K562 (cell line): ENCODE results near the gene LYRM1. TPM values are rescaled to one million over a fixed set of nuclear protein-coding genes. Genes with fewer than 3 reads are reported as not detected.

Experiments used
- ELF4 ChIP-seq: fragments of 450-650 bp; formaldehyde crosslinking; IDR thresholded peaks from 2 replicates; pipeline ENCODE4 v1.4.0; 2022; ENCODE audit warnings: missing genetic modification characterization
- FOXA3 ChIP-seq, 2 experiments: fragments of 450-650 bp in 1 of 2; sonication (generic) in 1 of 2; formaldehyde crosslinking; IDR thresholded peaks in 1 of 2; conservative IDR thresholded peaks in 1 of 2; 2 replicates each; pipeline versions ENCODE4 v1.4.0 to v1.8.0; 2020 to 2022; ENCODE audit warnings: mild to moderate bottlenecking in 2 of 2, missing genetic modification reagents in 1 of 2
- GTF2F1 ChIP-seq: IDR thresholded peaks from 2 replicates; pipeline ENCODE4 v1.6.1; 2011; ENCODE audit warnings: low read depth, low read length, improper control_type of control experiment
- HDAC2 ChIP-seq: fragments of 450-650 bp; IDR thresholded peaks from 2 replicates; pipeline ENCODE4 v1.6.1; 2016; ENCODE audit warnings: mild to moderate bottlenecking
- LCOR ChIP-seq: sonication (generic); formaldehyde crosslinking; IDR thresholded peaks from 2 replicates; pipeline ENCODE4 v1.8.0; 2022; ENCODE audit warnings: mild to moderate bottlenecking, missing genetic modification reagents
- SP1 ChIP-seq: sonication (generic); formaldehyde crosslinking; IDR thresholded peaks from 2 replicates; pipeline ENCODE4 v1.8.1; 2022; ENCODE audit warnings: mild to moderate bottlenecking, missing genetic modification reagents
- TAL1 ChIP-seq: fragments of 450-650 bp; IDR thresholded peaks from 2 replicates; pipeline ENCODE4 v1.6.1; 2016; ENCODE audit warnings: mild to moderate bottlenecking
- TCF7L2 ChIP-seq: fragments of 150-350 bp; IDR thresholded peaks from 2 replicates; pipeline ENCODE4 v1.6.1; 2016; ENCODE audit warnings: low read depth, mild to moderate bottlenecking, low read length, moderate library complexity
- TFAM ChIP-seq: fragments of 250-450 bp; sonication (Bioruptor Pico); conservative IDR thresholded peaks from 2 replicates; pipeline ENCODE4 v1.5.0; 2021; ENCODE audit warnings: mild to moderate bottlenecking, moderate library complexity
- TOE1 ChIP-seq, 2 experiments: fragments of 450-650 bp in 1 of 2; sonication (generic) in 1 of 2; formaldehyde crosslinking in 1 of 2; IDR thresholded peaks; 2 replicates each; pipeline versions ENCODE4 v1.7.1 to v1.8.0; 2016 to 2022; ENCODE audit warnings: borderline replicate concordance in 2 of 2, mild to moderate bottlenecking in 2 of 2, antibody characterized with exemption in 1 of 2, inconsistent platforms in 1 of 2, low read depth in 1 of 2, missing genetic modification reagents in 1 of 2, moderate library complexity in 1 of 2
- U2AF2 ChIP-seq: fragments of 200-400 bp; formaldehyde crosslinking; optimal IDR thresholded peaks from 2 replicates; pipeline ENCODE3; 2017; ENCODE audit warnings: low read depth, mild to moderate bottlenecking, low read length
- ZBTB17 ChIP-seq: fragments of 450-650 bp; formaldehyde crosslinking; IDR thresholded peaks from 2 replicates; pipeline ENCODE4 v1.4.0; 2020; ENCODE audit warnings: mild to moderate bottlenecking
- ZKSCAN1 ChIP-seq: fragments of 150-350 bp; IDR thresholded peaks from 2 replicates; pipeline ENCODE4 v1.6.1; 2016; ENCODE audit warnings: low read depth, low read length
- ZNF23 ChIP-seq: fragments of 250-450 bp; sonication (Bioruptor Pico); IDR thresholded peaks from 2 replicates; pipeline ENCODE4 v1.4.0; 2020; ENCODE audit warnings: mild to moderate bottlenecking
- ZNF586 ChIP-seq: fragments of 450-650 bp; formaldehyde crosslinking; conservative IDR thresholded peaks from 2 replicates; pipeline ENCODE4 v1.4.0; 2020; ENCODE audit warnings: mild to moderate bottlenecking, moderate library complexity
- ZNF717 ChIP-seq: fragments of 250-450 bp; sonication (Bioruptor Pico); IDR thresholded peaks from 2 replicates; pipeline ENCODE4 v1.5.0; 2021
- polyA plus RNA-seq, 8 experiments: library from polyadenylated mRNA; depleted of rRNA in 4 of 8; stranded (reverse) in 5 of 8; unstranded in 3 of 8; fragments of >200 nt; fragmentation: Nextera tagmentation in 2 of 8; fragmentation: Illumina TruSeq in 1 of 8; extraction: Ambion mirVana in 2 of 8; extraction: Trizol in 1 of 8; gene quantifications; 2 replicates each; pipeline versions ENCODE4 v1.2.1 to v1.2.3, GENCODE V29; 2011 to 2014; ENCODE audit warnings: inconsistent platforms in 1 of 8, missing spikeins in 1 of 8
- total RNA-seq, 7 experiments: library from RNA; depleted of rRNA in 6 of 7; stranded (reverse); fragments of >200 nt in 6 of 7; fragmentation: Illumina TruSeq in 2 of 7; extraction: Trizol in 2 of 7; gene quantifications; 2 replicates each; pipeline versions ENCODE4 v1.2.1 to v1.2.3, GENCODE V29; 2011 to 2021; ENCODE audit warnings: low replicate concordance in 1 of 7
- TF ChIP-seq, protein P1 (sequence below): fragments of 450-650 bp; IDR thresholded peaks from 2 replicates; pipeline ENCODE4 v1.6.1; 2016; ENCODE audit warnings: mild to moderate bottlenecking, moderate library complexity

The LYRM1 gene
- total and polyA plus RNA-seq, 9 of the 15 experiments (the other 6 are each of a cell fraction or from before 2014, with no cell fraction given), result 17.5 to 44.1 (median 32.7) TPM

DNA sequence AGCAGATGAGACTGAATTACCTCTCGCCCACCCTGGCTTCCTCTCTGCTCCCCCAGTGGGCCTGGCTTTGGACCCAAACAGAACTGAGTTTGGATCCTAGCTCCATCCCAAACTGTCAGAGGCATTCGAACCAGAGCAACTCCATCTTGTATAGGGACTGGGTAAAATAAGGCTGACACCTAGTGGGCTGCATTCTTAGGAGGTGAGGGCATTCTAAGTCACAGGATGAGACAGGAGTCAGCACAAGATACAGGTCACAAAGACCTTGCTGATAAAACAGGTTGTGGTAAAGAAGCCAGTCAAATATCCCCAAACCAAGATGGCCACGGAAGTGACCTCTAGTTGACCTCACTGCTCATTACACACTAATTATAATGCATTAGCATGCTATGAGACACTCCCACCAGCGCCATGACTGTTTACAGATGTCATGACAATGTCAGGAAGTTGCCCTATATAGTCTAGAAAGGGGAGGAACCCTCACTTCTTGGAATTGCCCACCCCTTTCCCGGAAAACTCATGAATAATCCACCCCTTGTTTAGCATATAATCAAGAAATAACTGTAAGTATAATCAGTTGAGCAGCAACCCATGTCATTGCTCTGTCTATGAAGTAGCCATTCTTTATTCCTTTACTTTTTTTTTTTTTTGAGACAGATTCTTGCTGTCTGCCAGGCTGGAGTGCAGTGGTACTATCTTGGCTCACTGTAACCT, 44.4 kb downstream of the LYRM1 start (continued):
- TF ChIP-seq, protein P1, sequence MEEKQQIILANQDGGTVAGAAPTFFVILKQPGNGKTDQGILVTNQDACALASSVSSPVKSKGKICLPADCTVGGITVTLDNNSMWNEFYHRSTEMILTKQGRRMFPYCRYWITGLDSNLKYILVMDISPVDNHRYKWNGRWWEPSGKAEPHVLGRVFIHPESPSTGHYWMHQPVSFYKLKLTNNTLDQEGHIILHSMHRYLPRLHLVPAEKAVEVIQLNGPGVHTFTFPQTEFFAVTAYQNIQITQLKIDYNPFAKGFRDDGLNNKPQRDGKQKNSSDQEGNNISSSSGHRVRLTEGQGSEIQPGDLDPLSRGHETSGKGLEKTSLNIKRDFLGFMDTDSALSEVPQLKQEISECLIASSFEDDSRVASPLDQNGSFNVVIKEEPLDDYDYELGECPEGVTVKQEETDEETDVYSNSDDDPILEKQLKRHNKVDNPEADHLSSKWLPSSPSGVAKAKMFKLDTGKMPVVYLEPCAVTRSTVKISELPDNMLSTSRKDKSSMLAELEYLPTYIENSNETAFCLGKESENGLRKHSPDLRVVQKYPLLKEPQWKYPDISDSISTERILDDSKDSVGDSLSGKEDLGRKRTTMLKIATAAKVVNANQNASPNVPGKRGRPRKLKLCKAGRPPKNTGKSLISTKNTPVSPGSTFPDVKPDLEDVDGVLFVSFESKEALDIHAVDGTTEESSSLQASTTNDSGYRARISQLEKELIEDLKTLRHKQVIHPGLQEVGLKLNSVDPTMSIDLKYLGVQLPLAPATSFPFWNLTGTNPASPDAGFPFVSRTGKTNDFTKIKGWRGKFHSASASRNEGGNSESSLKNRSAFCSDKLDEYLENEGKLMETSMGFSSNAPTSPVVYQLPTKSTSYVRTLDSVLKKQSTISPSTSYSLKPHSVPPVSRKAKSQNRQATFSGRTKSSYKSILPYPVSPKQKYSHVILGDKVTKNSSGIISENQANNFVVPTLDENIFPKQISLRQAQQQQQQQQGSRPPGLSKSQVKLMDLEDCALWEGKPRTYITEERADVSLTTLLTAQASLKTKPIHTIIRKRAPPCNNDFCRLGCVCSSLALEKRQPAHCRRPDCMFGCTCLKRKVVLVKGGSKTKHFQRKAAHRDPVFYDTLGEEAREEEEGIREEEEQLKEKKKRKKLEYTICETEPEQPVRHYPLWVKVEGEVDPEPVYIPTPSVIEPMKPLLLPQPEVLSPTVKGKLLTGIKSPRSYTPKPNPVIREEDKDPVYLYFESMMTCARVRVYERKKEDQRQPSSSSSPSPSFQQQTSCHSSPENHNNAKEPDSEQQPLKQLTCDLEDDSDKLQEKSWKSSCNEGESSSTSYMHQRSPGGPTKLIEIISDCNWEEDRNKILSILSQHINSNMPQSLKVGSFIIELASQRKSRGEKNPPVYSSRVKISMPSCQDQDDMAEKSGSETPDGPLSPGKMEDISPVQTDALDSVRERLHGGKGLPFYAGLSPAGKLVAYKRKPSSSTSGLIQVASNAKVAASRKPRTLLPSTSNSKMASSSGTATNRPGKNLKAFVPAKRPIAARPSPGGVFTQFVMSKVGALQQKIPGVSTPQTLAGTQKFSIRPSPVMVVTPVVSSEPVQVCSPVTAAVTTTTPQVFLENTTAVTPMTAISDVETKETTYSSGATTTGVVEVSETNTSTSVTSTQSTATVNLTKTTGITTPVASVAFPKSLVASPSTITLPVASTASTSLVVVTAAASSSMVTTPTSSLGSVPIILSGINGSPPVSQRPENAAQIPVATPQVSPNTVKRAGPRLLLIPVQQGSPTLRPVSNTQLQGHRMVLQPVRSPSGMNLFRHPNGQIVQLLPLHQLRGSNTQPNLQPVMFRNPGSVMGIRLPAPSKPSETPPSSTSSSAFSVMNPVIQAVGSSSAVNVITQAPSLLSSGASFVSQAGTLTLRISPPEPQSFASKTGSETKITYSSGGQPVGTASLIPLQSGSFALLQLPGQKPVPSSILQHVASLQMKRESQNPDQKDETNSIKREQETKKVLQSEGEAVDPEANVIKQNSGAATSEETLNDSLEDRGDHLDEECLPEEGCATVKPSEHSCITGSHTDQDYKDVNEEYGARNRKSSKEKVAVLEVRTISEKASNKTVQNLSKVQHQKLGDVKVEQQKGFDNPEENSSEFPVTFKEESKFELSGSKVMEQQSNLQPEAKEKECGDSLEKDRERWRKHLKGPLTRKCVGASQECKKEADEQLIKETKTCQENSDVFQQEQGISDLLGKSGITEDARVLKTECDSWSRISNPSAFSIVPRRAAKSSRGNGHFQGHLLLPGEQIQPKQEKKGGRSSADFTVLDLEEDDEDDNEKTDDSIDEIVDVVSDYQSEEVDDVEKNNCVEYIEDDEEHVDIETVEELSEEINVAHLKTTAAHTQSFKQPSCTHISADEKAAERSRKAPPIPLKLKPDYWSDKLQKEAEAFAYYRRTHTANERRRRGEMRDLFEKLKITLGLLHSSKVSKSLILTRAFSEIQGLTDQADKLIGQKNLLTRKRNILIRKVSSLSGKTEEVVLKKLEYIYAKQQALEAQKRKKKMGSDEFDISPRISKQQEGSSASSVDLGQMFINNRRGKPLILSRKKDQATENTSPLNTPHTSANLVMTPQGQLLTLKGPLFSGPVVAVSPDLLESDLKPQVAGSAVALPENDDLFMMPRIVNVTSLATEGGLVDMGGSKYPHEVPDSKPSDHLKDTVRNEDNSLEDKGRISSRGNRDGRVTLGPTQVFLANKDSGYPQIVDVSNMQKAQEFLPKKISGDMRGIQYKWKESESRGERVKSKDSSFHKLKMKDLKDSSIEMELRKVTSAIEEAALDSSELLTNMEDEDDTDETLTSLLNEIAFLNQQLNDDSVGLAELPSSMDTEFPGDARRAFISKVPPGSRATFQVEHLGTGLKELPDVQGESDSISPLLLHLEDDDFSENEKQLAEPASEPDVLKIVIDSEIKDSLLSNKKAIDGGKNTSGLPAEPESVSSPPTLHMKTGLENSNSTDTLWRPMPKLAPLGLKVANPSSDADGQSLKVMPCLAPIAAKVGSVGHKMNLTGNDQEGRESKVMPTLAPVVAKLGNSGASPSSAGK, result no peak
- TF ChIP-seq ZNF23, result peak; percentile 88
- no peak for TF ChIP-seq U2AF2
- TF ChIP-seq TFAM, result no peak
- TF ChIP-seq TAL1, result no peak
- TF ChIP-seq TOE1 (IDR thresholded peaks at IDR 0.05; ENCODE audit: borderline replicate concordance), result no peak
- TF ChIP-seq TOE1 (CRISPR knock-in tag; IDR thresholded peaks at IDR 0.05; ENCODE audit: borderline replicate concordance, low read depth), result no peak
- peak in 1 of 2 experiments; percentile 90; a peak in 2 of 4 replicates for TF ChIP-seq FOXA3 (CRISPR knock-in tag; conservative IDR thresholded peaks at IDR 0.05 in 1 of 2, IDR thresholded peaks at IDR 0.05 in 1 of 2)
- TF ChIP-seq ZBTB17 (CRISPR knock-in tag), result peak; percentile 96
- no peak for TF ChIP-seq TCF7L2
- TF ChIP-seq ELF4 (CRISPR knock-in tag), result peak; percentile 100
- peak; percentile 44; the same call in 1 of the 2 replicates for TF ChIP-seq HDAC2
- TF ChIP-seq LCOR (CRISPR knock-in tag), result no peak
- TF ChIP-seq SP1 (CRISPR knock-in tag), result peak; percentile 91
- no peak for TF ChIP-seq GTF2F1
- TF ChIP-seq ZNF717 (CRISPR knock-in tag), result peak; percentile 97
- no peak for TF ChIP-seq ZKSCAN1
- peak; percentile 95 for TF ChIP-seq ZNF586 (CRISPR knock-in tag)
